H9 (cell line): Measurements from ENCODE around the gene GNG3. TPM values are rescaled to one million over a fixed set of nuclear protein-coding genes. Genes with fewer than 3 reads are reported as not detected.
A peak's percentile ranks its signal among the peaks of the same experiment; 100 is the strongest.

Source experiments
- DNase-seq: peaks from one replicate; pipeline ENCODE4 v3.0.0-alpha.2; 2017
- H2AFZ ChIP-seq: one replicate; pipeline ENCODE4 v1.6.1; 2013; ENCODE audit warnings: mild to moderate bottlenecking, low read length, control low read depth, moderate library complexity
- H2AK5ac ChIP-seq: 2 replicates; pipeline ENCODE4 v1.6.1; 2013; ENCODE audit warnings: low read length, control low read depth, mixed read lengths; ENCODE audit not compliant: insufficient read length
- H2BK120ac ChIP-seq: one replicate; pipeline ENCODE4 v1.6.1; 2013; ENCODE audit warnings: low read depth, mild to moderate bottlenecking, low read length, control low read depth, inconsistent platforms; ENCODE audit not compliant: poor library complexity, severe bottlenecking
- H2BK12ac ChIP-seq: 2 replicates; pipeline ENCODE4 v1.6.1; 2013; ENCODE audit warnings: low read length, control low read depth, mixed read lengths, low read depth; ENCODE audit not compliant: insufficient read length
- H2BK15ac ChIP-seq: 2 replicates; pipeline ENCODE4 v1.6.1; 2013; ENCODE audit warnings: low read depth, low read length, control low read depth
- H2BK20ac ChIP-seq: one replicate; pipeline ENCODE4 v1.6.1; 2013; ENCODE audit warnings: low read depth, mild to moderate bottlenecking, low read length, control low read depth, inconsistent platforms; ENCODE audit not compliant: poor library complexity, severe bottlenecking
- H2BK5ac ChIP-seq: 2 replicates; pipeline ENCODE4 v1.6.1; 2013; ENCODE audit warnings: low read length, control low read depth, mixed read lengths; ENCODE audit not compliant: insufficient read length
- H3K14ac ChIP-seq: 2 replicates; pipeline ENCODE4 v1.6.1; 2013; ENCODE audit warnings: low read length, control low read depth; ENCODE audit not compliant: insufficient read depth
- H3K18ac ChIP-seq: 2 replicates; pipeline ENCODE4 v1.6.1; 2013; ENCODE audit warnings: low read depth, mild to moderate bottlenecking, mixed read lengths, low read length, control low read depth; ENCODE audit not compliant: insufficient read length
- H3K23ac ChIP-seq: 2 replicates; pipeline ENCODE4 v1.6.1; 2013; ENCODE audit warnings: low read length, control low read depth, mixed read lengths, low read depth; ENCODE audit not compliant: insufficient read length
- H3K23me2 ChIP-seq: 2 replicates; pipeline ENCODE4 v1.6.1; 2013; ENCODE audit warnings: low read depth, mild to moderate bottlenecking, mixed read lengths, low read length, control low read depth; ENCODE audit not compliant: insufficient read length, poor library complexity, severe bottlenecking
- H3K27ac ChIP-seq: 2 replicates; pipeline ENCODE4 v1.5.1; 2013; ENCODE audit warnings: low read length, control low read depth, mixed read lengths, low read depth; ENCODE audit not compliant: insufficient read length
- H3K27me3 ChIP-seq: 2 replicates; pipeline ENCODE4 v1.6.1; 2013; ENCODE audit warnings: low read length, control low read depth, inconsistent platforms; ENCODE audit not compliant: insufficient read depth
- H3K4ac ChIP-seq: 2 replicates; pipeline ENCODE4 v1.6.1; 2013; ENCODE audit warnings: low read depth, mild to moderate bottlenecking, control low read depth, inconsistent platforms, low read length, moderate library complexity
- H3K4me1 ChIP-seq: 2 replicates; pipeline ENCODE4 v1.6.1; 2013; ENCODE audit warnings: low read length, control low read depth, inconsistent platforms; ENCODE audit not compliant: insufficient read depth
- H3K4me2 ChIP-seq: 2 replicates; pipeline ENCODE4 v1.6.1; 2013; ENCODE audit warnings: low read length, control low read depth, mixed read lengths; ENCODE audit not compliant: insufficient read length, insufficient read depth
- H3K56ac ChIP-seq: 2 replicates; pipeline ENCODE4 v1.6.1; 2013; ENCODE audit warnings: low read depth, mild to moderate bottlenecking, mixed read lengths, low read length, control low read depth; ENCODE audit not compliant: insufficient read length
- H3K79me1 ChIP-seq: 2 replicates; pipeline ENCODE4 v1.6.1; 2013; ENCODE audit warnings: low read depth, mild to moderate bottlenecking, moderate library complexity, low read length, control low read depth, inconsistent platforms; ENCODE audit not compliant: insufficient read depth, poor library complexity, severe bottlenecking
- H3K79me2 ChIP-seq: 2 replicates; pipeline ENCODE4 v1.6.1; 2013; ENCODE audit warnings: low read length, control low read depth, inconsistent platforms; ENCODE audit not compliant: insufficient read depth
- H3K9ac ChIP-seq: 2 replicates; pipeline ENCODE4 v1.6.1; 2013; ENCODE audit warnings: low read length, control low read depth, mixed read lengths; ENCODE audit not compliant: insufficient read length; ENCODE audit errors: extremely low read depth
- H3K9me3 ChIP-seq: one replicate; pipeline ENCODE4 v1.6.1; 2013; ENCODE audit warnings: low read depth, low read length, inconsistent platforms; ENCODE audit not compliant: control insufficient read depth
- H3T11ph ChIP-seq: one replicate; pipeline ENCODE4 v1.6.1; 2013; ENCODE audit warnings: mild to moderate bottlenecking, low read length, control low read depth, inconsistent platforms
- H4K20me1 ChIP-seq: one replicate; pipeline ENCODE4 v1.6.1; 2013; ENCODE audit not compliant: control insufficient read depth, insufficient read length, insufficient read depth
- H4K5ac ChIP-seq: 2 replicates; pipeline ENCODE4 v1.6.1; 2013; ENCODE audit warnings: low read depth, mild to moderate bottlenecking, mixed read lengths, low read length, control low read depth; ENCODE audit not compliant: insufficient read length
- H4K8ac ChIP-seq: replicated peaks from 2 replicates; pipeline ENCODE4 v1.6.1; 2013; ENCODE audit warnings: low read length, control low read depth, mixed read lengths, low read depth; ENCODE audit not compliant: insufficient read length
- H4K91ac ChIP-seq: 2 replicates; pipeline ENCODE4 v1.6.1; 2013; ENCODE audit warnings: low read depth, mild to moderate bottlenecking, moderate library complexity, mixed read lengths, low read length, control low read depth; ENCODE audit not compliant: insufficient read length
- H3K27ac Mint-ChIP-seq, 3 experiments: 2 replicates in 2 of 3; 3 replicates in 1 of 3; pipeline ENCODE4 v1.8.0; 2020 to 2021; ENCODE audit warnings: mixed read lengths in 3 of 3, mild to moderate bottlenecking in 1 of 3, moderate library complexity in 1 of 3
- H3K27me3 Mint-ChIP-seq: 2 replicates; pipeline ENCODE4 v1.8.0; 2021; ENCODE audit warnings: low read depth, mild to moderate bottlenecking, moderate library complexity, mixed read lengths
- H3K36me3 Mint-ChIP-seq, 3 experiments: 2 replicates in 2 of 3; 3 replicates in 1 of 3; pipeline ENCODE4 v1.8.0; 2020 to 2021; ENCODE audit warnings: low read depth in 3 of 3, mixed read lengths in 3 of 3; ENCODE audit not compliant: insufficient read depth in 1 of 3
- H3K4me1 Mint-ChIP-seq, 2 experiments: 2 replicates each; pipeline ENCODE4 v1.8.0; 2020; ENCODE audit warnings: mixed read lengths in 2 of 2
- H3K4me3 Mint-ChIP-seq, 2 experiments: 2 replicates in 1 of 2; 3 replicates in 1 of 2; pipeline ENCODE4 v1.8.0; 2020 to 2021; ENCODE audit warnings: mild to moderate bottlenecking in 2 of 2, mixed read lengths in 2 of 2, moderate library complexity in 1 of 2
- H3K9me3 Mint-ChIP-seq, 2 experiments: 2 replicates in 1 of 2; 3 replicates in 1 of 2; pipeline ENCODE4 v1.8.0; 2020; ENCODE audit warnings: mild to moderate bottlenecking in 2 of 2, mixed read lengths in 2 of 2, moderate library complexity in 1 of 2
- CTCF ChIP-seq: fragments of 200-600 bp; sonication (generic); conservative IDR thresholded peaks from 3 replicates; pipeline ENCODE4 v1.8.0; 2021; ENCODE audit warnings: antibody characterized with exemption, mild to moderate bottlenecking
- WGBS: extraction: QIAGEN DNeasy Blood & Tissue Kit; methylation state at CpG from one replicate; pipeline ENCODE4 v1.1.7; 2013; ENCODE audit warnings: missing lambda C conversion rate, low lambda C conversion rate, mixed read lengths; ENCODE audit not compliant: insufficient read length; ENCODE audit errors: extremely low coverage; 5-methylcytosine and 5-hydroxymethylcytosine counted together
- total RNA-seq: library from RNA; stranded (reverse); gene quantifications from 2 replicates; pipeline ENCODE4 v1.2.1, GENCODE V29; 2021

GNG3 gene
- total RNA-seq, 1 experiment from 2014 or later, result 3.2 TPM

- WGBS, result no CpG with 5 or more reads among the region's 14 CpGs
- Histone ChIP-seq H2BK15ac (no peak overlapping the region), H2BK120ac (no peak overlapping the region)
These were observed 12.9 kb upstream of the GNG3 start for GRCh38 chr11:62694455-62695167.

More at GRCh38 chr11:62694455-62695167, 12.9 kb upstream of the GNG3 start:
- Histone ChIP-seq H4K5ac (no peak overlapping the region), H3T11ph (no peak overlapping the region), H3K18ac (no peak overlapping the region), H4K8ac (peak overlapping the region; percentile 77), H4K20me1 (no peaks in the 10 kb centered on the region), H2BK5ac (no peak overlapping the region), H3K79me2 (no peaks in the 10 kb centered on the region), H2BK20ac (no peak overlapping the region), H3K23ac (no peak overlapping the region), H3K4ac (no peak overlapping the region), H2AFZ (no peak overlapping the region), H3K4me1 (no peaks in the 10 kb centered on the region), H2BK12ac (no peak overlapping the region), H3K27ac (no peak overlapping the region), H3K79me1 (no peaks in the 10 kb centered on the region), H2AK5ac (no peak overlapping the region), H4K91ac (no peak overlapping the region), H3K27me3 (no peaks in the 10 kb centered on the region), H3K23me2 (no peaks in the 10 kb centered on the region), H3K4me2 (no peak overlapping the region), H3K56ac (no peak overlapping the region), H3K9me3 (no peaks in the 10 kb centered on the region), H3K14ac (no peak overlapping the region; the same call in 1 of the 2 replicates), H3K9ac (no peak overlapping the region)
- Mint-ChIP-seq H3K27me3 (no peaks in the 10 kb centered on the region), H3K36me3 (peaks cover 16 to 45% (median 44%) of the 10 kb centered on the region in 3 experiments; a peak in 5 of 7 replicates), H3K9me3 (no peaks in the 10 kb centered on the region; a peak in 2 of 5 replicates), H3K4me1 (peaks cover 0 to 8% of the 10 kb centered on the region in 2 experiments; a peak in 2 of 4 replicates), H3K27ac (peak overlapping the region in 2 of 3 experiments; percentile 38 to 87; a peak in 4 of 7 replicates), H3K4me3 (no peak overlapping the region)
- DNase-seq, result peak; percentile 85
- TF ChIP-seq CTCF, result peak; percentile 92
